Peyer's patch (tissue), 4 donors: Measurements from ENCODE around the gene SMS. TPM values are rescaled to one million over a fixed set of nuclear protein-coding genes. Genes with fewer than 3 reads are reported as not detected.

ENCODE experiments used
- DNase-seq, 3 donors: peaks; one replicate each; pipeline ENCODE4 v3.0.0-alpha.2; 2017 to 2019
- H3K27ac ChIP-seq, 4 donors: fragments of 200-600 bp; sonication (generic); one replicate each; pipeline ENCODE4 v1.5.1; 2016 to 2019
- H3K27me3 ChIP-seq, 2 donors: fragments of 200-600 bp; sonication (generic); one replicate each; pipeline ENCODE4 v1.5.1; 2019
- H3K36me3 ChIP-seq, 3 donors: fragments of 200-600 bp; sonication (generic); one replicate each; pipeline ENCODE4 v1.5.1; 2016 to 2019
- H3K4me1 ChIP-seq, 4 donors: fragments of 200-600 bp; sonication (generic); one replicate each; pipeline ENCODE4 v1.5.1; 2016 to 2019
- H3K4me3 ChIP-seq, 4 donors: fragments of 200-600 bp; sonication (generic); 1 replicate in 3 of 4; 2 replicates in 1 of 4; pipeline ENCODE4 v1.5.1; 2016 to 2019; ENCODE audit warnings: mild to moderate bottlenecking in 1 of 4
- H3K9me3 ChIP-seq, 4 donors: fragments of 200-600 bp; sonication (generic); one replicate each; pipeline ENCODE4 v1.5.1; 2016 to 2019; ENCODE audit warnings: mild to moderate bottlenecking in 1 of 4
- POLR2A ChIP-seq, 2 donors: fragments of 450-650 bp; IDR thresholded peaks; one replicate each; pipeline ENCODE4 v1.5.1; 2017; ENCODE audit warnings: antibody characterized with exemption in 2 of 2, mild to moderate bottlenecking in 2 of 2, moderate library complexity in 2 of 2
- total RNA-seq, 4 donors: library from RNA; depleted of rRNA; stranded (reverse); fragments of >200 nt; gene quantifications; one replicate each; pipeline ENCODE4 v1.1.0, GENCODE V29; 2016
- TF ChIP-seq, protein P1 (sequence below), 6 experiments: fragments of 450-650 bp in 4 of 6; fragments of 200-600 bp in 2 of 6; sonication (generic) in 1 of 6; IDR thresholded peaks; one replicate each; pipeline ENCODE4 v1.5.1; 2017 to 2019; ENCODE audit warnings: antibody characterized with exemption in 6 of 6, mild to moderate bottlenecking in 3 of 6, moderate library complexity in 1 of 6

SMS gene
- total RNA-seq, 4 donors from 2014 or later = 28.2 to 38.0 (median 30.1) TPM

DNA sequence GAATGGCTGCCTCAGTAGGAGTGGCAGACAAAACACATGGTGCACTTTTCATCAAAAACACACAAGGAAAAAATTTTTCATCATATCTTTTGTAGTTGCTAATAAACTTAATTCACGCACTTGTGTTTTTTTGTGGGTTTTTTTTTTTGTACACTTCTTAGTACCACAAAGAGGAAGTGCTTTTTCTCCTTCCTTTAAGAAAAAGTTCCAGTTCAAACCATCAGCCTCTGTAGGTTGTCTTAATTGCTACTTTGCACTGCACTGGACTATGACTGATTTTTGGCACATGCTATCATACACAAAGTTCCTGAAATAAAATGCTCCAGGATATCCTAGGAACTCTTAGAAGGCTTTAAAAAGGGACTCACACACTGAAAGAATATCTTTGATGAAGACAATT, 91.6 kb downstream of the SMS start, which contains the start of gene PHEX:
Gene PHEX (plus strand): TSS at position 242 of the 400 bp plus-strand sequence. CDS start 681 bp downstream, outside the sequence.
- H3K4me3 ChIP-seq = no peak within 1 kb of the TSS
- no peak within 1 kb of the TSS for H3K27ac ChIP-seq
- H3K36me3 ChIP-seq = no peaks in the 10 kb centered on the region
- TF ChIP-seq, protein P1, sequence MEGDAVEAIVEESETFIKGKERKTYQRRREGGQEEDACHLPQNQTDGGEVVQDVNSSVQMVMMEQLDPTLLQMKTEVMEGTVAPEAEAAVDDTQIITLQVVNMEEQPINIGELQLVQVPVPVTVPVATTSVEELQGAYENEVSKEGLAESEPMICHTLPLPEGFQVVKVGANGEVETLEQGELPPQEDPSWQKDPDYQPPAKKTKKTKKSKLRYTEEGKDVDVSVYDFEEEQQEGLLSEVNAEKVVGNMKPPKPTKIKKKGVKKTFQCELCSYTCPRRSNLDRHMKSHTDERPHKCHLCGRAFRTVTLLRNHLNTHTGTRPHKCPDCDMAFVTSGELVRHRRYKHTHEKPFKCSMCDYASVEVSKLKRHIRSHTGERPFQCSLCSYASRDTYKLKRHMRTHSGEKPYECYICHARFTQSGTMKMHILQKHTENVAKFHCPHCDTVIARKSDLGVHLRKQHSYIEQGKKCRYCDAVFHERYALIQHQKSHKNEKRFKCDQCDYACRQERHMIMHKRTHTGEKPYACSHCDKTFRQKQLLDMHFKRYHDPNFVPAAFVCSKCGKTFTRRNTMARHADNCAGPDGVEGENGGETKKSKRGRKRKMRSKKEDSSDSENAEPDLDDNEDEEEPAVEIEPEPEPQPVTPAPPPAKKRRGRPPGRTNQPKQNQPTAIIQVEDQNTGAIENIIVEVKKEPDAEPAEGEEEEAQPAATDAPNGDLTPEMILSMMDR (IDR thresholded peaks at IDR 0.05) = no peak
- no peak for TF ChIP-seq POLR2A (IDR thresholded peaks at IDR 0.05)
- no peak for DNase-seq
- H3K9me3 ChIP-seq = no peaks in the 10 kb centered on the region
- H3K27me3 ChIP-seq = no peaks in the 10 kb centered on the region
- H3K4me1 ChIP-seq = no peaks in the 10 kb centered on the region

DNA sequence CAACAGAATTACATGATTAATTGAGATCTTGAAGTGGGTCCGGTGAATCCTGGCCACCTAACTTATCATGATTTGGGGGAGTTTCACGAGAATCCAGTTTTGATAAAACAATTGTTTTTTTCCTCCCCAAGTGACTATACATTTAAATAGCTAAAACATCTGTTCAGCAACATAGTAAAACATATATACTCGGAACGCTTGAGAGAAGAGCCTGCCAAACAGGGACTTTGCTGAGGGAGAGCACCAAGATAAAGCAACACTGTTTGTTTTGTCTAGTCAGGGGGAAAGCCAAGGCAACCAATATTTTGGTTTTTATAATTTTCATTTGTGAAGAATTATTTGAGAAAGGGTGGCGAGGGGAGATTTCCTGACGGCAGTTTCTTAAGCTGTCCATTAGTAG, 92.0 kb downstream of the SMS start:
- H3K4me3 ChIP-seq = no peak overlapping the region
- no peak for DNase-seq
- no peaks in the 10 kb centered on the region for H3K36me3 ChIP-seq
- no peaks in the 10 kb centered on the region for H3K4me1 ChIP-seq
- TF ChIP-seq, protein P1 (IDR thresholded peaks at IDR 0.05) = no peak
- TF ChIP-seq POLR2A (IDR thresholded peaks at IDR 0.05) = no peak
- no peak overlapping the region for H3K27ac ChIP-seq
- H3K27me3 ChIP-seq = no peaks in the 10 kb centered on the region
- no peaks in the 10 kb centered on the region for H3K9me3 ChIP-seq

DNA sequence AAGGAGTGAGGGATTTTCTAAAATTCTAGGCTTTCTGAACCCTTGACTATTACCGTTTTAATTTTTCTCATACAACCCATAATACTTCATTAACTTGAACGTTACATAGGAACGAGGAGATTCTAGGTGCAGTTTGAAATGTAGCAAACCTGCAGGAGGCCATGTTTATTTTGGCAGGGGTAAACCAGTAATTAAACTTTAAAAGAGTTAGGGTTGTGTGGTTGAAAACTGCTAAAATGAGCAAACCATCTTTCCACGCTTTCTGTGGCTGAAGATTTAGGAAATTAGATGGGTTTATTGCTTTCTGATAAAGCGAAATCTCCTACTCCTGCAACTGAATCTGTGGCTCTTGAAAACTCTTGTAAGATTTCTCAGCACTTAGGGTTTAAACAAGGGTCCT, 93.3 kb downstream of the SMS start:
- H3K4me3 ChIP-seq = no peak overlapping the region

DNA sequence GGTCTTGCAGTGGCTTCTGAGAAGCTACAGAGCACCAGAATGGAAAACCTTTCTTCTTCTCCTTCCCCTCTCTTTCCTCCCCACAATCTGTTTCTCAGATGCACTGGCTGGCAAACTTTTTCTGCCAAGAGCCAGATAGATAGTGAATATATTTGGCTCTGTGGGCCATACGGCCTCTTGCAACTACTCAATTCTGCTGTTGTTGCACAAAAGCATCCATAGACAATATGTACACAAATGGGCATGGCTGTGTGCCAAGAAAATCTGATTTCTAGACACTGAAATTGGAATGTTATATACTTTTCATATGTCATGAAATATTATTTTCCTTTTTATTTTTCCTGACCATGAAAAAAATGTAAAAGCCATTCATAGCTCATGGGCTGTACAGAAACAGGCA, 94.7 kb downstream of the SMS start:
- H3K27me3 ChIP-seq = no peaks in the 10 kb centered on the region
- H3K27ac ChIP-seq = no peak overlapping the region
- TF ChIP-seq, protein P1 (IDR thresholded peaks at IDR 0.05) = no peak
- H3K9me3 ChIP-seq = no peaks in the 10 kb centered on the region
- no peaks in the 10 kb centered on the region for H3K4me1 ChIP-seq
- no peaks in the 10 kb centered on the region for H3K36me3 ChIP-seq
- DNase-seq = no peak
- no peak overlapping the region for H3K4me3 ChIP-seq

More for the DNA sequence above, 93.3 kb downstream of the SMS start:
- H3K4me1 ChIP-seq = no peaks in the 10 kb centered on the region
- TF ChIP-seq POLR2A (IDR thresholded peaks at IDR 0.05) = no peak
- TF ChIP-seq, protein P1 (IDR thresholded peaks at IDR 0.05) = no peak
- no peak for DNase-seq
- no peak overlapping the region for H3K27ac ChIP-seq
- no peaks in the 10 kb centered on the region for H3K9me3 ChIP-seq
- H3K27me3 ChIP-seq = no peaks in the 10 kb centered on the region
- no peaks in the 10 kb centered on the region for H3K36me3 ChIP-seq

DNA sequence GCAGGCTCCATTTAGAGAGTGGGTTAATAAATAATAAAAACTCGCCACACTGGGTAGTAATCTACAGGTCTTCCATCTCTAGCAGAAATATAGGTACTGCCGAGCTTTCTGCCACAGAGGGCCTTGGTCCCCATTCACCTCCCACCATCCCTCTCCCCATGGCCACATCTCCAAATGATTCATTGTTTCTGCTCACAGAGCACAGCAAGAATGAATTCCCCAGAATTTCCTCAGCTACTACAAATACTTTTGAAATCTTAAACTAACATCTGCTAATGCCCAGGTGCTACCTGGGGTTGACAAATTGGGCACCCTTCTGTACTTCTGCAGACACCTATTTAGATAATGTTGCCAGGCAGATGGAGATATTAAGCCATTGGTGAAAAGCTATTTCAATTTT, 96.7 kb downstream of the SMS start:
- H3K4me3 ChIP-seq = no peak overlapping the region
- H3K4me1 ChIP-seq = no peaks in the 10 kb centered on the region
- H3K9me3 ChIP-seq = no peaks in the 10 kb centered on the region
- no peak for TF ChIP-seq POLR2A (IDR thresholded peaks at IDR 0.05)
- TF ChIP-seq, protein P1 (IDR thresholded peaks at IDR 0.05) = no peak
- H3K36me3 ChIP-seq = no peaks in the 10 kb centered on the region
- no peak overlapping the region for H3K27ac ChIP-seq
- no peak for DNase-seq
- no peaks in the 10 kb centered on the region for H3K27me3 ChIP-seq
